ENCODE results near the gene TRIP13.
"Not testable (repeated sequence)": the region's sequence is repeated elsewhere in the genome, so short reads cannot be mapped to it uniquely, and the experiment has no call there.

TRIP13 gene

GRCh38 chr5:920321-920720 is 27.6 kb downstream of the TRIP13 start:
- DNase-seq (ENCODE audit: low read depth) = no peak

GRCh38 chr5:921456-922435 is 29.1 kb downstream of the TRIP13 start:
- no peak for DNase-seq (ENCODE audit: low read depth)

- no peak for DNase-seq (ENCODE audit: low read depth)
Measured at GRCh38 chr5:922436-923280, 30.0 kb downstream of the TRIP13 start.

- DNase-seq (ENCODE audit: low read depth) = peak; percentile 66
Measured at GRCh38 chr5:923281-923873, 30.7 kb downstream of the TRIP13 start.

GRCh38 chr5:926417-927171 is 33.9 kb downstream of the TRIP13 start:
- peak; percentile 11 for DNase-seq (ENCODE audit: low read depth)

GRCh38 chr5:927172-928015 is 34.7 kb downstream of the TRIP13 start:
- DNase-seq (ENCODE audit: low read depth) = no peak

- not testable (repeated sequence) for DNase-seq (ENCODE audit: low read depth)
Measured at GRCh38 chr5:929182-929581, 36.5 kb downstream of the TRIP13 start.

GRCh38 chr5:929596-929995 is 36.9 kb downstream of the TRIP13 start:
- no peak for DNase-seq (ENCODE audit: low read depth)

GRCh38 chr5:930866-931265 is 38.2 kb downstream of the TRIP13 start:
- no peak for DNase-seq (ENCODE audit: low read depth)

GRCh38 chr5:931570-932145 is 39.0 kb downstream of the TRIP13 start:
- DNase-seq (ENCODE audit: low read depth) = no peak

- DNase-seq (ENCODE audit: low read depth) = no peak
Measured at GRCh38 chr5:932151-932627, 39.5 kb downstream of the TRIP13 start.

GRCh38 chr5:932628-933250 is 40.1 kb downstream of the TRIP13 start:
- no peak for DNase-seq (ENCODE audit: low read depth)

GRCh38 chr5:933251-933861 is 40.7 kb downstream of the TRIP13 start:
- DNase-seq (ENCODE audit: low read depth) = no peak

- DNase-seq (ENCODE audit: low read depth) = not testable (repeated sequence)
Measured at GRCh38 chr5:933951-934350, 41.3 kb downstream of the TRIP13 start.

GRCh38 chr5:934381-934967 is 41.8 kb downstream of the TRIP13 start:
- not testable (repeated sequence) for DNase-seq (ENCODE audit: low read depth)

GRCh38 chr5:935510-936084 is 42.9 kb downstream of the TRIP13 start:
- DNase-seq (ENCODE audit: low read depth) = no peak

GRCh38 chr5:936149-937144 is 43.8 kb downstream of the TRIP13 start:
- DNase-seq (ENCODE audit: low read depth) = no peak
